Bronchial epithelial cell (primary cell): ENCODE measurements around the gene THSD4. TPM values are rescaled to one million over a fixed set of nuclear protein-coding genes. Genes with fewer than 3 reads are reported as not detected.
"Not testable (repeated sequence)": the region's sequence is repeated elsewhere in the genome, so short reads cannot be mapped to it uniquely, and the experiment has no call there.

ENCODE experiments used
- DNase-seq: peaks from one replicate; pipeline ENCODE4 v3.0.0-alpha.2; 2010; ENCODE audit warnings: low read depth
- FAIRE-seq: peaks from 2 replicates; lab custom pipeline; 2011; peaks lifted over from hg19 to GRCh38; lab: Jason Lieb, UNC
- H3K27me3 ChIP-seq: 2 replicates; pipeline ENCODE4 v1.5.1; 2011; ENCODE audit warnings: low read length; ENCODE audit not compliant: control insufficient read depth, insufficient read depth
- H3K36me3 ChIP-seq: 2 replicates; pipeline ENCODE4 v1.5.1; 2011; ENCODE audit warnings: low read length; ENCODE audit not compliant: control insufficient read depth, insufficient read depth
- H3K4me3 ChIP-seq: 2 replicates; pipeline ENCODE4 v1.5.1; 2011; ENCODE audit warnings: mild to moderate bottlenecking, low read depth, low read length, control low read depth
- CTCF ChIP-seq: IDR thresholded peaks from 2 replicates; pipeline ENCODE4 v1.5.1; 2011; ENCODE audit warnings: mild to moderate bottlenecking, moderate library complexity, low read length, control low read depth, inconsistent platforms; ENCODE audit not compliant: insufficient read depth, severe bottlenecking
- total RNA-seq: library from RNA; depleted of rRNA; stranded (reverse); fragments of >200 nt; gene quantifications from 2 replicates; pipeline ENCODE4 v1.2.1, GENCODE V29; 2014

The THSD4 gene
- total RNA-seq, 1 donor from 2014 or later: 14.5 TPM

DNA sequence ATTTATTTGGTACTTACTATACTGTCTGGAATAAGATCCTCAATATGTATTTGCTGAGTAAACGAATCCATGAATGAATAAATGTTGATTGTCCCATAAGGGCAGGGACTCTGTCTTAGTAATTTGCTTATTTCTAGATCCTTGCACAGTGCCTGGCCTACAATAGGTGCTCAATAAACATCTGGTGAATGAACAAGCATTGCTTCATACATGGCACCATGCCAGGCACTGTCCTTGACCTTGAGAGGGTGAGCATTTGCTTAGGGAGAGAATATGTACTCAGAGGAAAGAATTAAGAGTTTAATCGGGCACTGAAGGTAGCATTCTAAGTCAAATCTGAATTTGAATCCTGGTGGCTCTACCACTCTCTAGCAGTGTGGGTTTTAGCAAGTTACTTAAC is 282.1 kb downstream of the THSD4 start:
- TF ChIP-seq CTCF: no peak
- Histone ChIP-seq H3K4me3 (no peak overlapping the region), H3K27me3 (no peaks in the 10 kb centered on the region), H3K36me3 (no peaks in the 10 kb centered on the region)
- FAIRE-seq (no peak), DNase-seq (no peak)

DNA sequence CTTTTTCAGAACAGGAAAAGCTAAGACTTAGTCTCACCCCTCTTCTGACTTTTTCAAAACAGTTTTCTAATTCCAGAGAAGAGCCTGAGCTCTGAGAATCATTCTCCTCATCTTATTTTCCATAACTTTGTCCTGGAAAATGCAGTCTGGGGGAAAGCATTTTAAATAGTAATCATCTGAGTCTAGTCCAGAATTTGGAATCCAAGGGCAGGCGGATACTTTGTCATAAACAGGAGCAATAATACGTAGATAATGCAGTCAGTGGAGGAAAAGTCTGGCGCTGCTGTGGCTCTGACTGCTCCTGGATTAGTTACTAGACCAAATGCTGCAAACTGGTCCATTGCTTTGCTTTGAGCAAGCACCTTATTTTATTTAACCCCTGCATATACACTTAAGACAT is 285.0 kb downstream of the THSD4 start:
- no peak overlapping the region for H3K4me3 ChIP-seq
- H3K36me3 ChIP-seq: no peaks in the 10 kb centered on the region
- TF ChIP-seq CTCF: no peak
- FAIRE-seq (no peak), DNase-seq (no peak)
- H3K27me3 ChIP-seq: no peaks in the 10 kb centered on the region

GRCh38 chr15:71401728-71402127 is 286.5 kb downstream of the THSD4 start:
- DNase-seq, H3K27me3 ChIP-seq, FAIRE-seq, H3K36me3 ChIP-seq, H3K4me3 ChIP-seq: not testable (repeated sequence)

- Histone ChIP-seq H3K4me3 (no peak overlapping the region), H3K27me3 (no peaks in the 10 kb centered on the region), H3K36me3 (no peaks in the 10 kb centered on the region)
- DNase-seq: no peak
- FAIRE-seq: no peak
- no peak for TF ChIP-seq CTCF
Observed at GRCh38 chr15:71409541-71409940, 294.3 kb downstream of the THSD4 start.

DNA sequence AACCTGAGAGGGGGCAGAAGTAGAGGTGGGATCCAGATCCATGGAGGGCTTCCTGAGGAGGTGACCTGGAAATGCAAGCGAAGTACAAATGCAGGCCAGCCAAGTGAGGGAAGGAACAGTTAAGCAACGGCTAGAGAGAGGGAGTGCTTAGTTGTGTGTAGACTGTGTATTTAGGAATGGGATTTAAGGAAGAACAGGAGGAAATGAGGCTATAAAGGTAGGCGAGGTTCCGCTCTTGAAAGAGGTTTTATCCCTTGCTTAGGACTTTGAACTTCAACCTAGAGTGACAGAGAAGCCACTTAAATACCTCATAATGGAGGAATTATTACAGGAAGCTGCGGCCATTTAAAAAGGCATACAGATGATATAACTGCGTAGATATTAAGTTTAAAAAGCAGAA is 295.1 kb downstream of the THSD4 start:
- no peak for TF ChIP-seq CTCF
- DNase-seq: no peak
- Histone ChIP-seq H3K27me3 (no peaks in the 10 kb centered on the region), H3K36me3 (no peaks in the 10 kb centered on the region), H3K4me3 (no peak overlapping the region)
- no peak for FAIRE-seq

GRCh38 chr15:71411538-71412482 is 296.5 kb downstream of the THSD4 start:
- Histone ChIP-seq H3K27me3 (no peaks in the 10 kb centered on the region), H3K4me3 (no peak overlapping the region), H3K36me3 (no peaks in the 10 kb centered on the region)
- DNase-seq: peak; percentile 16
- TF ChIP-seq CTCF: peak; percentile 16
- no peak for FAIRE-seq
